ENCODE results near the gene GREB1L.

Gene GREB1L

GRCh38 chr18:21265971-21266673 lies 24.1 kb downstream of the GREB1L start:
- TF ChIP-seq CTCF (IDR thresholded peaks at IDR 0.05; ENCODE audit: unreplicated experiment in 3 of 3), result no peak
- H3K4me1 Mint-ChIP-seq, result peaks cover 25% of the 10 kb centered on the region
- H3K36me3 Mint-ChIP-seq (ENCODE audit: low read depth), result no peaks in the 10 kb centered on the region
- no peaks in the 10 kb centered on the region for H3K9me3 Mint-ChIP-seq
- H3K27me3 Mint-ChIP-seq (ENCODE audit: low read depth), result no peaks in the 10 kb centered on the region
- peak overlapping the region; percentile 3 to 60 (median 21) for H3K27ac Mint-ChIP-seq
- no peak overlapping the region for H3K4me3 Mint-ChIP-seq

- TF ChIP-seq CTCF (IDR thresholded peaks at IDR 0.05; ENCODE audit: unreplicated experiment in 3 of 3), result no peak
These were observed 25.4 kb downstream of the GREB1L start for GRCh38 chr18:21267400-21267799.

GRCh38 chr18:21269349-21269748 lies 27.3 kb downstream of the GREB1L start:
- no peak for TF ChIP-seq CTCF (IDR thresholded peaks at IDR 0.05; ENCODE audit: unreplicated experiment in 3 of 3)
- H3K27ac Mint-ChIP-seq, result no peak overlapping the region
- no peaks in the 10 kb centered on the region for H3K9me3 Mint-ChIP-seq
- H3K27me3 Mint-ChIP-seq (ENCODE audit: low read depth), result no peaks in the 10 kb centered on the region
- no peak overlapping the region for H3K4me3 Mint-ChIP-seq
- peaks cover 20% of the 10 kb centered on the region for H3K4me1 Mint-ChIP-seq
- no peaks in the 10 kb centered on the region for H3K36me3 Mint-ChIP-seq (ENCODE audit: low read depth)

More at GRCh38 chr18:21267400-21267799, 25.4 kb downstream of the GREB1L start:
- peaks cover 25% of the 10 kb centered on the region for H3K4me1 Mint-ChIP-seq
- no peaks in the 10 kb centered on the region for H3K27me3 Mint-ChIP-seq (ENCODE audit: low read depth)
- H3K36me3 Mint-ChIP-seq (ENCODE audit: low read depth), result no peaks in the 10 kb centered on the region
- no peak overlapping the region for H3K4me3 Mint-ChIP-seq
- H3K9me3 Mint-ChIP-seq, result no peaks in the 10 kb centered on the region
- no peak overlapping the region for H3K27ac Mint-ChIP-seq

GRCh38 chr18:21270453-21270852 lies 28.4 kb downstream of the GREB1L start:
- Mint-ChIP-seq H3K36me3 (ENCODE audit: low read depth) (no peaks in the 10 kb centered on the region), H3K27me3 (ENCODE audit: low read depth) (no peaks in the 10 kb centered on the region), H3K9me3 (no peaks in the 10 kb centered on the region), H3K27ac (no peak overlapping the region), H3K4me3 (no peak overlapping the region), H3K4me1 (peaks cover 11% of the 10 kb centered on the region)
- no peak for TF ChIP-seq CTCF (IDR thresholded peaks at IDR 0.05; ENCODE audit: unreplicated experiment in 3 of 3)

- Mint-ChIP-seq H3K27me3 (ENCODE audit: low read depth) (no peaks in the 10 kb centered on the region), H3K4me3 (no peak overlapping the region), H3K36me3 (ENCODE audit: low read depth) (peaks cover 9% of the 10 kb centered on the region), H3K9me3 (no peaks in the 10 kb centered on the region), H3K27ac (no peak overlapping the region), H3K4me1 (no peaks in the 10 kb centered on the region)
- no peak for TF ChIP-seq CTCF (IDR thresholded peaks at IDR 0.05; ENCODE audit: unreplicated experiment in 3 of 3)
These were observed 30.1 kb downstream of the GREB1L start for GRCh38 chr18:21272016-21272579.

- no peak for TF ChIP-seq CTCF (IDR thresholded peaks at IDR 0.05; ENCODE audit: unreplicated experiment in 3 of 3)
- H3K4me1 Mint-ChIP-seq, result no peaks in the 10 kb centered on the region
- peaks cover 13% of the 10 kb centered on the region for H3K36me3 Mint-ChIP-seq (ENCODE audit: low read depth)
- no peak overlapping the region for H3K4me3 Mint-ChIP-seq
- H3K9me3 Mint-ChIP-seq, result peaks cover 4% of the 10 kb centered on the region
- no peak overlapping the region for H3K27ac Mint-ChIP-seq
- no peaks in the 10 kb centered on the region for H3K27me3 Mint-ChIP-seq (ENCODE audit: low read depth)
These were observed 31.5 kb downstream of the GREB1L start for GRCh38 chr18:21273568-21273967.
